DOHH2 (cell line): ENCODE data around the gene MEGF11.

Source experiments
- EZH2phosphoT487 ChIP-seq: fragments of 200-600 bp; sonication (generic); IDR thresholded peaks from 2 replicates; pipeline ENCODE4 v1.6.1; 2017; ENCODE audit warnings: borderline replicate concordance, mild to moderate bottlenecking, antibody characterized with exemption, low read length, moderate library complexity, mixed read lengths
- TF ChIP-seq, protein P1 (sequence below): fragments of 200-600 bp; sonication (generic); IDR thresholded peaks from one replicate; pipeline ENCODE4 v1.5.1; 2014; ENCODE audit warnings: antibody characterized with exemption, mild to moderate bottlenecking, low read depth, low read length; ENCODE audit not compliant: poor library complexity, severe bottlenecking

DNA sequence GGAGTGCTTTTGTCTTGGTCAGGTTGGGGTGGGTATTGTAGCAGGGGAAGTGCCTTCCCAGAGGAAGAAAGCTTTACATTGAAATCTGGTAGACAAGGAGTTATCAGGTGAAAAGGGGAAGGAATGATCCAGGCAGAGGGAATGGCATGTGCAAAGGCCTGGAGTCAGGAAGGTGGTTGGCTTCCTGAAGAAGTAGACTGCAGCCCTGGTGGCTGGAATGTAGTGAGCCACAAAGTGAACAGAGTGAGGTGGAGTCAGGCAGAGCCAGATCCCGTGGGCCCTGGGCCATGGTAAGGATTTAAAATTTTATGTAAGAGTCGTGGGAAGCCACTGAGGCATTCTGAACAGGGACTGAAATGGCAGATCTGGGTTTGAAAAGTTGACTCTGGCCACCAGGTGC is 326.0 kb downstream of the MEGF11 start:
- TF ChIP-seq, protein P1, sequence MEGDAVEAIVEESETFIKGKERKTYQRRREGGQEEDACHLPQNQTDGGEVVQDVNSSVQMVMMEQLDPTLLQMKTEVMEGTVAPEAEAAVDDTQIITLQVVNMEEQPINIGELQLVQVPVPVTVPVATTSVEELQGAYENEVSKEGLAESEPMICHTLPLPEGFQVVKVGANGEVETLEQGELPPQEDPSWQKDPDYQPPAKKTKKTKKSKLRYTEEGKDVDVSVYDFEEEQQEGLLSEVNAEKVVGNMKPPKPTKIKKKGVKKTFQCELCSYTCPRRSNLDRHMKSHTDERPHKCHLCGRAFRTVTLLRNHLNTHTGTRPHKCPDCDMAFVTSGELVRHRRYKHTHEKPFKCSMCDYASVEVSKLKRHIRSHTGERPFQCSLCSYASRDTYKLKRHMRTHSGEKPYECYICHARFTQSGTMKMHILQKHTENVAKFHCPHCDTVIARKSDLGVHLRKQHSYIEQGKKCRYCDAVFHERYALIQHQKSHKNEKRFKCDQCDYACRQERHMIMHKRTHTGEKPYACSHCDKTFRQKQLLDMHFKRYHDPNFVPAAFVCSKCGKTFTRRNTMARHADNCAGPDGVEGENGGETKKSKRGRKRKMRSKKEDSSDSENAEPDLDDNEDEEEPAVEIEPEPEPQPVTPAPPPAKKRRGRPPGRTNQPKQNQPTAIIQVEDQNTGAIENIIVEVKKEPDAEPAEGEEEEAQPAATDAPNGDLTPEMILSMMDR, result no peak
- TF ChIP-seq EZH2phosphoT487, result no peak
